Vagina (tissue), 2 donors: ENCODE results near the gene APBB2.

ENCODE experiments used
- POLR2A ChIP-seq, 2 donors: fragments of 450-650 bp; IDR thresholded peaks; one replicate each; pipeline ENCODE4 v1.6.1; 2017; ENCODE audit warnings: antibody characterized with exemption in 2 of 2, mild to moderate bottlenecking in 2 of 2, moderate library complexity in 2 of 2
- POLR2AphosphoS5 ChIP-seq, 2 donors: sonication (generic); formaldehyde crosslinking; IDR thresholded peaks; one replicate each; pipeline ENCODE4 v1.9.0; 2017; ENCODE audit warnings: antibody characterized with exemption in 2 of 2, mild to moderate bottlenecking in 2 of 2, low read depth in 1 of 2; ENCODE audit not compliant: insufficient read depth in 1 of 2
- TF ChIP-seq, protein P1 (sequence below), 3 experiments: fragments of 450-650 bp in 2 of 3; fragments of 200-600 bp in 1 of 3; sonication (generic) in 1 of 3; IDR thresholded peaks; one replicate each; pipeline ENCODE4 v1.5.1; 2017 to 2019; ENCODE audit warnings: antibody characterized with exemption in 3 of 3, mild to moderate bottlenecking in 2 of 3, moderate library complexity in 2 of 3

DNA sequence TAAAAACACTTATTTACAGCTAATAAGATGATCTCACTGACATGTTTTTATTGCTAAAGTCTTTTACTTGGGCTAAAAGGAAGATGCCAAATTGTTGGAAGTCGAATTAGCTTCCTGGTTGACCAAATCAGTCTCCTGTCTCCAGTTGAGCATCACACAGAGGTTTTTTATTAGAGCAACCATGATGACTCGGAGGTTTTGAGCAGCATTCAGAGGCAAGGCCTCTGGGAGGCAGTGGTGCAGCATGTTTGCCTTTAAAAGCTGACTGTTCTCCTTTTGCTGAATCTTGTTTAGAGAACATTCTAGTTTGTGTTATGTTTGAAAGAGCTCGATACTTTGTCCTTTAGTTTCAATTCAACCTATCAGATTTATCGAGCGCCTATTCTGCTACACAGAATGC lies 44.4 kb upstream of the APBB2 start:
- no peak for TF ChIP-seq POLR2A (IDR thresholded peaks at IDR 0.05)
- TF ChIP-seq, protein P1, sequence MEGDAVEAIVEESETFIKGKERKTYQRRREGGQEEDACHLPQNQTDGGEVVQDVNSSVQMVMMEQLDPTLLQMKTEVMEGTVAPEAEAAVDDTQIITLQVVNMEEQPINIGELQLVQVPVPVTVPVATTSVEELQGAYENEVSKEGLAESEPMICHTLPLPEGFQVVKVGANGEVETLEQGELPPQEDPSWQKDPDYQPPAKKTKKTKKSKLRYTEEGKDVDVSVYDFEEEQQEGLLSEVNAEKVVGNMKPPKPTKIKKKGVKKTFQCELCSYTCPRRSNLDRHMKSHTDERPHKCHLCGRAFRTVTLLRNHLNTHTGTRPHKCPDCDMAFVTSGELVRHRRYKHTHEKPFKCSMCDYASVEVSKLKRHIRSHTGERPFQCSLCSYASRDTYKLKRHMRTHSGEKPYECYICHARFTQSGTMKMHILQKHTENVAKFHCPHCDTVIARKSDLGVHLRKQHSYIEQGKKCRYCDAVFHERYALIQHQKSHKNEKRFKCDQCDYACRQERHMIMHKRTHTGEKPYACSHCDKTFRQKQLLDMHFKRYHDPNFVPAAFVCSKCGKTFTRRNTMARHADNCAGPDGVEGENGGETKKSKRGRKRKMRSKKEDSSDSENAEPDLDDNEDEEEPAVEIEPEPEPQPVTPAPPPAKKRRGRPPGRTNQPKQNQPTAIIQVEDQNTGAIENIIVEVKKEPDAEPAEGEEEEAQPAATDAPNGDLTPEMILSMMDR (IDR thresholded peaks at IDR 0.05), result no peak
- no peak for TF ChIP-seq POLR2AphosphoS5 (IDR thresholded peaks at IDR 0.05; ENCODE audit: insufficient read depth in 1 of 2, low read depth in 1 of 2)
